K562 (cell line): Measurements from ENCODE around the gene SOHLH2.

ENCODE experiments used
- ATF2 ChIP-seq: sonication (generic); formaldehyde crosslinking; IDR thresholded peaks from 2 replicates; pipeline ENCODE4 v1.8.1; 2022; ENCODE audit warnings: missing genetic modification reagents
- BACH1 ChIP-seq: fragments of 200-800 bp; sonication (Bioruptor generic); IDR thresholded peaks from 2 replicates; pipeline ENCODE4 v1.6.1; 2016; ENCODE audit warnings: missing genetic modification characterization, missing compliant biosample characterization
- CTCF ChIP-seq, 3 experiments: IDR thresholded peaks in 2 of 3; conservative IDR thresholded peaks in 1 of 3; 2 replicates each; pipeline ENCODE4 v1.5.1; 2011 to 2012; ENCODE audit warnings: low read length in 3 of 3, mild to moderate bottlenecking in 3 of 3, control low read depth in 2 of 3, improper control_type of control experiment in 1 of 3, inconsistent platforms in 1 of 3, low read depth in 1 of 3, mixed read lengths in 1 of 3, moderate library complexity in 1 of 3; ENCODE audit not compliant: insufficient read depth in 2 of 3
- FOSL1 ChIP-seq: fragments of 200-800 bp; sonication (Bioruptor generic); conservative IDR thresholded peaks from 2 replicates; pipeline ENCODE4 v1.6.1; 2016; ENCODE audit warnings: missing genetic modification characterization, missing compliant biosample characterization
- HMG20A ChIP-seq: fragments of 450-650 bp; formaldehyde crosslinking; conservative IDR thresholded peaks from 2 replicates; pipeline ENCODE4 v1.4.0; 2020; ENCODE audit warnings: mild to moderate bottlenecking, mixed read lengths
- MEF2A ChIP-seq: IDR thresholded peaks from 2 replicates; pipeline ENCODE4 v1.6.1; 2011; ENCODE audit warnings: low read depth, mild to moderate bottlenecking, low read length, moderate library complexity; ENCODE audit not compliant: control insufficient read depth
- PHF8 ChIP-seq: fragments of 200-600 bp; sonication (generic); IDR thresholded peaks from 2 replicates; pipeline ENCODE4 v1.6.1; 2012; ENCODE audit warnings: mixed run types, mild to moderate bottlenecking, inconsistent platforms, low read length, moderate library complexity, borderline replicate concordance
- POLR2B ChIP-seq: fragments of 450-650 bp; IDR thresholded peaks from 2 replicates; pipeline ENCODE4 v1.6.1; 2018; ENCODE audit warnings: low read depth; ENCODE audit not compliant: partially characterized antibody
- TAF15 ChIP-seq: fragments of 200-400 bp; formaldehyde crosslinking; IDR thresholded peaks from 2 replicates; pipeline ENCODE4 v1.6.1; 2017; ENCODE audit warnings: mild to moderate bottlenecking, low read depth, low read length, moderate library complexity
- TCF7 ChIP-seq: sonication (generic); IDR thresholded peaks from 2 replicates; pipeline ENCODE4 v1.6.1; 2016; ENCODE audit warnings: antibody characterized with exemption, borderline replicate concordance

- no peak for TF ChIP-seq TAF15
- no peak for TF ChIP-seq MEF2A
- TF ChIP-seq CTCF (IDR thresholded peaks at IDR 0.05 in 2 of 3, conservative IDR thresholded peaks at IDR 0.05 in 1 of 3; ENCODE audit: insufficient read depth in 2 of 3, low read depth in 1 of 3, low read length in 3 of 3) = no peak
- no peak for TF ChIP-seq POLR2B
- TF ChIP-seq ATF2 (CRISPR knock-in tag) = no peak
- TF ChIP-seq PHF8 = no peak
- no peak for TF ChIP-seq TCF7
- TF ChIP-seq BACH1 (tag) = no peak
- TF ChIP-seq HMG20A = no peak
- TF ChIP-seq FOSL1 (tag) = no peak
Observed at GRCh38 chr13:36174923-36175322, 39.4 kb downstream of the SOHLH2 start.
